SU-DHL-6 (cell line): Measurements from ENCODE around the gene CHRNE.

Source experiments
- EZH2phosphoT487 ChIP-seq: fragments of 200-600 bp; sonication (generic), shearing (Covaris generic); conservative IDR thresholded peaks from 2 replicates; pipeline ENCODE4 v1.6.1; 2018; ENCODE audit warnings: mild to moderate bottlenecking, antibody characterized with exemption, low read length, moderate library complexity, mixed read lengths
- TF ChIP-seq, protein P1 (sequence below): fragments of 200-600 bp; sonication (generic); IDR thresholded peaks from one replicate; pipeline ENCODE4 v1.5.1; 2017; ENCODE audit warnings: antibody characterized with exemption, mild to moderate bottlenecking, low read length, moderate library complexity; ENCODE audit not compliant: insufficient read depth, poor library complexity, severe bottlenecking

DNA sequence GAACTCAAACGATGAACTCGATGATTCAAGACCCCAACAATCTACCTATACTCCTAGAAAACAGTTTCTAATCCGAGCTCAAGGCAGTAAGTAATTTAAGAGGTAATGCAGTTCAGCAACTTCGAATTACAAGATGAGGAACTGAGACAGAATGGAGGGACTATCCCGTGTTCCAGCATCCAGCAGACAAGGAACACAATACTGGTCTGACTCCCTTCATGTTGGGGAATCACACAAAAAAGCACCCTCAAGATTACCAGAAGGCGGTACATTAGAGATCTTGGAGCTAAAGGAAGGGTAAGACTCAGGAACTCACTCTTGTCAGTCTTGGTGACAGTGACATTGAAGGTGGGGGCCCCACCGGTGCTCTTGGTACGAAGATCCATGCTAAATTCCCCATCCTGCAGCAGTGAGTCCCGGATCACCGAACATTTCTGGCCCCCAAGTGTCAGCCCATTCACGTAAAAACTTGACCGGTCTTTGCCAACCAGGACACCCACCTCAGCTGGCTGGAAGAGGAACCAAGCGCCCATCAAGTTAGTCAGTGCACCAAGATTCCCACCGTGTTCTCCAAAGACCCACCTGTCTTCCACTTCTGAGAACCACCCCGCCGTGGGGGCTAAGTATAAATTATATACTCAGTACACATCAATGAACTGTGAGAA, 43.5 kb upstream of the CHRNE start:
- TF ChIP-seq, protein P1, sequence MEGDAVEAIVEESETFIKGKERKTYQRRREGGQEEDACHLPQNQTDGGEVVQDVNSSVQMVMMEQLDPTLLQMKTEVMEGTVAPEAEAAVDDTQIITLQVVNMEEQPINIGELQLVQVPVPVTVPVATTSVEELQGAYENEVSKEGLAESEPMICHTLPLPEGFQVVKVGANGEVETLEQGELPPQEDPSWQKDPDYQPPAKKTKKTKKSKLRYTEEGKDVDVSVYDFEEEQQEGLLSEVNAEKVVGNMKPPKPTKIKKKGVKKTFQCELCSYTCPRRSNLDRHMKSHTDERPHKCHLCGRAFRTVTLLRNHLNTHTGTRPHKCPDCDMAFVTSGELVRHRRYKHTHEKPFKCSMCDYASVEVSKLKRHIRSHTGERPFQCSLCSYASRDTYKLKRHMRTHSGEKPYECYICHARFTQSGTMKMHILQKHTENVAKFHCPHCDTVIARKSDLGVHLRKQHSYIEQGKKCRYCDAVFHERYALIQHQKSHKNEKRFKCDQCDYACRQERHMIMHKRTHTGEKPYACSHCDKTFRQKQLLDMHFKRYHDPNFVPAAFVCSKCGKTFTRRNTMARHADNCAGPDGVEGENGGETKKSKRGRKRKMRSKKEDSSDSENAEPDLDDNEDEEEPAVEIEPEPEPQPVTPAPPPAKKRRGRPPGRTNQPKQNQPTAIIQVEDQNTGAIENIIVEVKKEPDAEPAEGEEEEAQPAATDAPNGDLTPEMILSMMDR = no peak
- no peak for TF ChIP-seq EZH2phosphoT487
